Ramos (cell line): ENCODE data around the gene PTPRN2.

Experiments
- in situ Hi-C: fragments of 300-500 bp; cut with MboI; formaldehyde crosslinking; loops from one replicate; pipeline ENCODE4 v1.14.3; 2022; ENCODE audit warnings: low sequenced_read_pairs; ENCODE audit not compliant: unreplicated experiment

PTPRN2 gene

GRCh38 chr7:157646551-157646950, 941.1 kb downstream of the PTPRN2 start:
- in situ Hi-C loops, result no loop called here

- in situ Hi-C loops, result no loop called here
These were observed 942.1 kb downstream of the PTPRN2 start for GRCh38 chr7:157645539-157645938.

GRCh38 chr7:157644946-157645345, 942.7 kb downstream of the PTPRN2 start:
- in situ Hi-C loops, result no loop called here

GRCh38 chr7:157643525-157643970, 944.1 kb downstream of the PTPRN2 start:
- in situ Hi-C loops, result no loop called here

GRCh38 chr7:157641866-157642265, 945.8 kb downstream of the PTPRN2 start:
- in situ Hi-C loops, result no loop called here

GRCh38 chr7:157640144-157640543, 947.5 kb downstream of the PTPRN2 start:
- in situ Hi-C loops, result no loop called here

GRCh38 chr7:157638563-157638962, 949.1 kb downstream of the PTPRN2 start:
- in situ Hi-C loops, result no loop called here

GRCh38 chr7:157637216-157637949, 950.2 kb downstream of the PTPRN2 start:
- in situ Hi-C loops, result no loop called here

GRCh38 chr7:157635669-157636068, 952.0 kb downstream of the PTPRN2 start:
- in situ Hi-C loops, result no loop called here

GRCh38 chr7:157635148-157635500, 952.5 kb downstream of the PTPRN2 start:
- in situ Hi-C loops, result no loop called here

- in situ Hi-C loops, result no loop called here
These were observed 953.0 kb downstream of the PTPRN2 start for GRCh38 chr7:157634401-157635147.

GRCh38 chr7:157633465-157634185, 954.0 kb downstream of the PTPRN2 start:
- in situ Hi-C loops, result no loop called here

- in situ Hi-C loops, result no loop called here
These were observed 957.2 kb downstream of the PTPRN2 start for GRCh38 chr7:157630301-157630853.

- in situ Hi-C loops, result no loop called here
These were observed 959.2 kb downstream of the PTPRN2 start for GRCh38 chr7:157628456-157628855.

- in situ Hi-C loops, result no loop called here
These were observed 960.0 kb downstream of the PTPRN2 start for GRCh38 chr7:157627646-157628045.

- in situ Hi-C loops, result no loop called here
These were observed 960.6 kb downstream of the PTPRN2 start for GRCh38 chr7:157627033-157627432.

GRCh38 chr7:157625973-157626742, 961.5 kb downstream of the PTPRN2 start:
- in situ Hi-C loops, result no loop called here

- in situ Hi-C loops, result no loop called here
These were observed 964.1 kb downstream of the PTPRN2 start for GRCh38 chr7:157623556-157623955.

GRCh38 chr7:157622408-157623205, 965.0 kb downstream of the PTPRN2 start:
- in situ Hi-C loops, result no loop called here
